Measurements from ENCODE around the gene DLG5. TPM values are rescaled to one million over a fixed set of nuclear protein-coding genes. Genes with fewer than 3 reads are reported as not detected.

The DLG5 gene
- total and polyA plus RNA-seq, 10 of the 15 experiments (the other 5 are each of a cell fraction or from before 2014, with no cell fraction given): 0.18 to 6.6 (median 2.7) TPM

- CTCF ChIA-PET: no interaction called here
- in situ Hi-C loops (cut with MboI): no loop called here
- ATAC-seq (no peak), DNase-seq (ENCODE audit: low read depth, low spot score) (no peak), FAIRE-seq (no peak)
- Histone ChIP-seq H3K27me3 (replicated peaks in 1 of 2; ENCODE audit: control insufficient read depth in 2 of 2, insufficient read depth in 2 of 2, low read length in 1 of 2) (no peaks in the 10 kb centered on the region), H3K4me1 (ENCODE audit: control insufficient read depth, insufficient read depth, low read length) (no peaks in the 10 kb centered on the region), H4K20me1 (ENCODE audit: control insufficient read depth, insufficient read depth) (no peaks in the 10 kb centered on the region), H3K36me3 (ENCODE audit: control insufficient read depth in 2 of 2, insufficient read depth in 2 of 2, low read length in 1 of 2) (no peaks in the 10 kb centered on the region; a peak in 2 of 4 replicates), H3K4me2 (ENCODE audit: control insufficient read depth, insufficient read depth) (no peak overlapping the region), H3K27ac (ENCODE audit: control insufficient read depth, insufficient read depth) (no peak overlapping the region), H3K4me3 (no peak overlapping the region), H3K79me2 (ENCODE audit: control insufficient read depth, insufficient read depth, low read length) (no peaks in the 10 kb centered on the region), H3K9ac (ENCODE audit: control insufficient read depth, insufficient read depth, low read length) (no peak overlapping the region), H3K9me3 (replicated peaks; ENCODE audit: control insufficient read depth, insufficient read depth, low read length) (no peaks in the 10 kb centered on the region), H2AFZ (ENCODE audit: control insufficient read depth, low read depth, low read length) (no peak overlapping the region)
- intact Hi-C loops (cut with micrococcal nuclease; ENCODE audit: unreplicated experiment): no loop called here
- POLR2A ChIA-PET: no interaction called here
- BruUV-seq (replicated peaks): no TSS peak
- RAD21 ChIA-PET (ENCODE audit: unreplicated experiment): no interaction called here
- 55% methylated on average over 3 of the region's 3 CpGs for WGBS (ENCODE audit: insufficient coverage, insufficient replicate concordance, low lambda C conversion rate, missing lambda C conversion rate)
- SMC1A ChIA-PET (ENCODE audit: uncharacterized antibody, unreplicated experiment): interaction anchor here (0.5 kb wide), 1 partner anchor 69 kb away, joined by 3 read pairs; no protein-coding TSS in a partner anchor
- no peak for TF ChIP-seq HDGF (IDR thresholded peaks at IDR 0.05)
- no peak for TF ChIP-seq KDM1A (IDR thresholded peaks at IDR 0.05; ENCODE audit: borderline replicate concordance)
- no peak for TF ChIP-seq NFXL1 (IDR thresholded peaks at IDR 0.05; ENCODE audit: borderline replicate concordance)
- TF ChIP-seq ZNF384 (IDR thresholded peaks at IDR 0.05; ENCODE audit: borderline replicate concordance, low read depth, low read length): no peak
- TF ChIP-seq ZSCAN29 (IDR thresholded peaks at IDR 0.05): no peak
- TF ChIP-seq CREM (IDR thresholded peaks at IDR 0.05; ENCODE audit: low read depth): no peak
- TF ChIP-seq ZNF274 (IDR thresholded peaks at IDR 0.05; ENCODE audit: insufficient read depth, insufficient read length): no peak
- TF ChIP-seq MXI1 (IDR thresholded peaks at IDR 0.05; ENCODE audit: low read depth, low read length): no peak
- no peak for TF ChIP-seq IKZF2 (IDR thresholded peaks at IDR 0.05)
- TF ChIP-seq MEF2B (IDR thresholded peaks at IDR 0.05; ENCODE audit: partially characterized antibody, poor library complexity, severe bottlenecking): no peak
- TF ChIP-seq CREB1 (IDR thresholded peaks at IDR 0.05; ENCODE audit: low read depth): no peak
- TF ChIP-seq, protein P1, sequence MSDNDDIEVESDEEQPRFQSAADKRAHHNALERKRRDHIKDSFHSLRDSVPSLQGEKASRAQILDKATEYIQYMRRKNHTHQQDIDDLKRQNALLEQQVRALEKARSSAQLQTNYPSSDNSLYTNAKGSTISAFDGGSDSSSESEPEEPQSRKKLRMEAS (IDR thresholded peaks at IDR 0.05; ENCODE audit: low read depth, low read length): no peak
- TF ChIP-seq POLR2AphosphoS2 (IDR thresholded peaks at IDR 0.05; ENCODE audit: low read depth, low read length): no peak
- TF ChIP-seq, protein P2, sequence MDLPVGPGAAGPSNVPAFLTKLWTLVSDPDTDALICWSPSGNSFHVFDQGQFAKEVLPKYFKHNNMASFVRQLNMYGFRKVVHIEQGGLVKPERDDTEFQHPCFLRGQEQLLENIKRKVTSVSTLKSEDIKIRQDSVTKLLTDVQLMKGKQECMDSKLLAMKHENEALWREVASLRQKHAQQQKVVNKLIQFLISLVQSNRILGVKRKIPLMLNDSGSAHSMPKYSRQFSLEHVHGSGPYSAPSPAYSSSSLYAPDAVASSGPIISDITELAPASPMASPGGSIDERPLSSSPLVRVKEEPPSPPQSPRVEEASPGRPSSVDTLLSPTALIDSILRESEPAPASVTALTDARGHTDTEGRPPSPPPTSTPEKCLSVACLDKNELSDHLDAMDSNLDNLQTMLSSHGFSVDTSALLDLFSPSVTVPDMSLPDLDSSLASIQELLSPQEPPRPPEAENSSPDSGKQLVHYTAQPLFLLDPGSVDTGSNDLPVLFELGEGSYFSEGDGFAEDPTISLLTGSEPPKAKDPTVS (IDR thresholded peaks at IDR 0.05; ENCODE audit: low read depth, low read length): no peak
- no peak for TF ChIP-seq ASH2L (IDR thresholded peaks at IDR 0.05; ENCODE audit: borderline replicate concordance, low read depth)
- no peak for TF ChIP-seq HDAC2 (IDR thresholded peaks at IDR 0.05)
- TF ChIP-seq, protein P3, sequence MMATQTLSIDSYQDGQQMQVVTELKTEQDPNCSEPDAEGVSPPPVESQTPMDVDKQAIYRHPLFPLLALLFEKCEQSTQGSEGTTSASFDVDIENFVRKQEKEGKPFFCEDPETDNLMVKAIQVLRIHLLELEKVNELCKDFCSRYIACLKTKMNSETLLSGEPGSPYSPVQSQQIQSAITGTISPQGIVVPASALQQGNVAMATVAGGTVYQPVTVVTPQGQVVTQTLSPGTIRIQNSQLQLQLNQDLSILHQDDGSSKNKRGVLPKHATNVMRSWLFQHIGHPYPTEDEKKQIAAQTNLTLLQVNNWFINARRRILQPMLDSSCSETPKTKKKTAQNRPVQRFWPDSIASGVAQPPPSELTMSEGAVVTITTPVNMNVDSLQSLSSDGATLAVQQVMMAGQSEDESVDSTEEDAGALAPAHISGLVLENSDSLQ (IDR thresholded peaks at IDR 0.05): no peak
- TF ChIP-seq ZBTB40 (IDR thresholded peaks at IDR 0.05; ENCODE audit: borderline replicate concordance): no peak
Observed at GRCh38 chr10:77866598-77866997, 60.0 kb downstream of the DLG5 start.
